ENCODE measurements around the gene TUBB. TPM values are rescaled to one million over a fixed set of nuclear protein-coding genes. Genes with fewer than 3 reads are reported as not detected.
A peak's percentile ranks its signal among the peaks of the same experiment; 100 is the strongest.

Gene TUBB
- polyA plus RNA-seq, 4 donors = 1,126 to 1,457 (median 1,265) TPM

DNA sequence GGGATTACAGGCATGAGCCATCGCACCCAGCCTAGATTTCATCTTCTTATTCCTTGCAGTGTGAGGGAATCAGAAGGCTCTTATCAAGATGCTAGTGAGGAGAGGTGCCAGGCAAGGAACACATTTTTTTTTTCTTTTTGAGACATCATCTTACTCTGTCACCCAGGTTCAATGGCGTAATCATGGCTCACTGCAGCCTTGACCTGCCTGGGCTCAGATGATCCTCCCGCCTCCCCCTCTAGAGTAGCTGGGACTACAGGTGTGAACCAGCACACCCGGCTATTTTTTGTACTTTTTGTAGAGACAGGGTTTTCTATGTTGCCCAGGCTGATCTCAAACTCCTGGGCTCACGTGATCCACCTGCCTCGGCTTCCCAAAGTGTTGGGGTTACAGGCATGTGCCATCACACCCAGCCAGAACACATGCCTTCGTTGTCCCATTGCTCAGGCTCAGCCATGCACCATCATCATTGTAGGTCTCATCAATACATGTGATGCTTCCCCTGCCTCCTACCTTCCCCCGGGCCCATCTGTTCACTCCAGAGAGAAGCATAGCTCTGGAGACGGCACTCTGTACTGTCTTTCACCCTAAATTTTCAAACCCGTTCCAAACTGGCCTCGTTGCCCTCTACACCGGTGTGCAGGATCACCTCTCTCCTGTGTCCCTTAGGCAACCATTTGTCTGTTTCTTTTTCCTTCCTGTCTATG is 12.2 kb downstream of the TUBB start:
- DNase-seq (ENCODE audit: low read depth in 4 of 4, low spot score in 3 of 4) = no peak

DNA sequence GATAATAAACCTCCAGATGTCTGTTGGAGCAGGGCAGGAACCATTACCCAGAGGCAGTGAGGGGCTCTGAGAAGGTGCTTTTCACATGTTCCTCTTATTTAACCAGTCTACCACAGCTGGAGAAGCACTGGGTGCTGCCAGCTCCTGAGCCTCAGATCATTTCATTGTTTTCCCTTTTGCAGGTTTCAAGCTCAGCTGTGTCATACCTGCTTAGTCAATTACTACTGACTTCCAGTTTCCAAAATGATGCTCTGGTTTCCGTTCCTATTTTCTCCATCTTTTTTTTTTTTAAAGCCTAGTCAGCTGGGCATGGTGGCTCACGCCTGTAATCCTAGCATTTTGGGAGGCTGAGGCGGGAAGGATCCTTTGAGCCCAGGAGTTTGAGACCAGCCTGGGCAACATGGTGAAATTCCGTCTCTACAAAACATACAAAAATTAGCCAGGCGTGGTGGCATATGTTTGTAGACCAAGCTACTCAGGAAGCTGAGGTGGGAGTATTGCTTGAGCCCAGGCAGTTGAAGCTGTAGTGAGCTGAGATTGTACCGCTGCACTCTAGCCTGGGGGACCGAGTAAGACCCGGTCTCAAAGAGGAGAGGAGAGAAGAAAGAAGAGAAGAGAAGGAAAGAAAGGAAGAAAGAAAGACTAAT is 15.6 kb downstream of the TUBB start:
- DNase-seq (ENCODE audit: low read depth in 4 of 4, low spot score in 3 of 4) = no peak

DNA sequence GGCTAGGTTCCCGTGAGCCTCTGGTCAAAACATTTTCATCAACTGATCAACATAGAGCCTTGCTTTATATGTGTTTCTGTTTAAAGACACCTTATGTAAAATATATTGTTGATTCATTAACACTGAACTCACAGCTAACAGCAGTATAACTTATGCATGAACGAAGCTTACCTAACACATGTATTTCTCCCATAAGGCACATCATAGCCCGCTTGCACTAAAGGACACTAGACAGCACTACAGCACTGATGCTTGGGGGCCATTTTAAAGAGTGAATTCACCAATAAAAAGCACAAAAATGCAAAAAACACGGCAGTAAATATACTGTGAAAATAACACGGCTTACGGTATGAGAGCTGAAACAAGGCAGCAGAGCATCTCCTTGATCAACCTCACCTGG is 18.4 kb downstream of the TUBB start:
- DNase-seq (ENCODE audit: low read depth in 4 of 4, low spot score in 3 of 4) = no peak

DNA sequence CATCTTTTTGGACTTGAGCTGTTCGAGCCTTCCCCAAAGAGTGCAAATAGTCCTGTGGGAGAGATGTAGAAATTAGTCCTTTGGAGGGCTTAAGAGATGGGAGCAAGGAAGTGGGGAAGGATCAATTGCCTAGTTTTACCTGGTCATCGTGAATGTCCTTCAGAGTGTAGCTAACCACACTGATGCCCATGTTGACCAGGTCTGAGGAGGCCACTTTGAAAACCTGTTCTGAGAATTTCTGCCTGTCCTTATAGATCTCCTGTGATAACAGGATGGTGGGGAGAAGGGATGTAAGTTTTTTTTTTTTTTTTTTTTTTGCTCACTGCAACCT is 20.4 kb downstream of the TUBB start:
- no peak for DNase-seq (ENCODE audit: low read depth in 4 of 4, low spot score in 3 of 4)

DNA sequence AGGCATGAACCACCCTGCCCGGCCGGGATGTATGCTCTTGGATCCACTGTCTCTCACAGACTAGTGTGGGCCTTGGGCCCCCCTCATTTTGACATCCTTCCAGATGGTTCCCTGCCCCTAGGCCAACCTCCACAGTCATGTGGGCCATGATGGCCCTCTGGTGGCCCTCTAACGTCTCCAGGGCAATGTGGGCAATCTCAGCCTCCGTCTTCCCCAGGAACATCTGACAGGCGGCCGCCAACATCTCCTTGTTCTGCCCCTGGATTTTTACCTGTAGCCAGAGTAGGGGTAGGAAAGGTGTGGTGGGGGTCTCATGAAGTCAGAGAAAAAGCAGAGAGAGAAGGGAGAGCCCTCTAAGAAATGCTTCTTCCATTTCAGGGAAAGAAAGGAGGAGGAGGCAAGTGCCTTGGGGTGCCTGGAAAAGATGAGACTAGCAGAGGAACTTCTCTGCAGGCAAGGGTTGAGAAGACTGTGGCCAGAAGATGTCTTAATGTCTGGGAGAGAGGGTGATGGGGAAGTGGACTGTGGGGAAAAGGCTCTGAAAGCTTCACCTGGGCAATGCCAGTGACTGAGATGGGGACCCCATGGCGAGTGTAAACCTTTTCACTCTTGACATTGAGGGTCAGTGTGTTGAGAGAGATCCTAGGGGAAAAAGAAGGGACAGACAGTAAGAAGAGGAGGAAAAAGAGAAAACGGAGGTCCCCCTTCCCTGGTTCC is 21.1 kb downstream of the TUBB start:
- no peak for DNase-seq (ENCODE audit: low read depth in 4 of 4, low spot score in 3 of 4)

DNA sequence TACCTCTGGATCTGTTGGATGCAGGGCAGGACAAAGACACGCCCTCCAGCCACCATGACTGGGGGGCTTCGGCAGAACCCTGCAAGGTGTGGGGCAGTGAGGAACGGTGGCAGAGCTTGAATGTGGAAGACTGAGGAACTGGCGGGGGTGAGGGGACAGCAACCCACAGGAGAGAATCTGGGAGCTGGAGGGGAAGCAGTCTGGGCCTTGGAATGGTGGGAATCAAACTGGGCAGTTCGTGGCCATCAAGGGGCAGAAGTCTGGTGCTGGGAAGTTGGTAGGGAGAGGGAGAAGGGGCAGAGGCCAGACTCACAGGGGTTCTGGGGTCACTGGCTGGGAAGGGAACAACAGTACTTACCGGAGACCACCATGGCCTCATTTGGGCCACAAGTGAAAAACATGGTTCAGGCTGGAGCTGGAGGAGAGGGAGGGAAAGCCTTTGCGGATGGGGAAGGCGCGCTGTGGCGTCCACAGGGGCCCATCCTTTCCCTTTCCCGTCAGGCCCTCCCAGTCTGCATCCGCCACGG is 21.7 kb downstream of the TUBB start:
- DNase-seq (ENCODE audit: low read depth in 4 of 4, low spot score in 3 of 4) = no peak

DNA sequence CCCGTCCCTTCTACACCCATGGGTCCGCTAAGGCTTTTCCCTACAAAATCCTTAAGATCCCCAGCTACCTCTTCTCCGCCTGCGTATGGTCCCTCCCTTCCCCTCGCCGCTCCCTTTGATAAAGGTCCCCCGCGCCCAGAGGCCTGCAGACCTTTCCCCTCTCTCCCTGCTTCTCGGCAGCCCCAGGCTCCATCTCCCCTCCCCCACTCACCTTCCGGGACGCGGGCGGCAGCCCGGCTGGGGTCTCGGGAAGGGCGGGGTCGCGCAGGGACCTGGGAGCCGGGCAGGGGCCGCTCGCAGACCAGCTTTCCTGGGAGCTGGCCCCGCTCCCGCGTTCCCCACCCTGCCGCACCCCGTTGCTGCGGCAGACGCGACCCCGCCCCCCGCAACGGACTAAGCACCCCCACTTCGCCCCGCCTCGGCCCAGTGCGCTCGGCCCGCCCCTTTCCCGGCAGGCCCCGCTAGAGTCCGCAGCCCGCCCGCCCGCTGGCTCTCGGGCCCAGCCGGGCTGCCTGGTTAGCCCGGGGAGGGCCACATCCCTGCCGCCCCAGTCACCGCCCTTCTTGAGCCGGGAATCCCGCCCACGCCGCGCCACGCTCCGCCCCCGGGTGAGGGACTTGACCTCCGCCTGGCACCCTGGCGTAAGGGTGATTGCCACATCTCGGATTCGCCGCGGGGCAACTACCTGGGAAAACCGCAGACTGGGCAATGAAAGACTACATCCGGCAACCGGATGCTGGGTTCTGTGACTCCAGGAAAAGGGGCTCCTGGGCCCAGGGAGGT is 22.4 kb downstream of the TUBB start, which contains the start of gene FLOT1:
Gene FLOT1 (minus strand): TSS at position 372 of the 783 bp plus-strand sequence. CDS start 498 bp downstream, outside the sequence.
- DNase-seq (ENCODE audit: low read depth in 4 of 4, low spot score in 3 of 4) = peak in 3 of 4 donors; percentile 62 to 81 (median 74)

DNA sequence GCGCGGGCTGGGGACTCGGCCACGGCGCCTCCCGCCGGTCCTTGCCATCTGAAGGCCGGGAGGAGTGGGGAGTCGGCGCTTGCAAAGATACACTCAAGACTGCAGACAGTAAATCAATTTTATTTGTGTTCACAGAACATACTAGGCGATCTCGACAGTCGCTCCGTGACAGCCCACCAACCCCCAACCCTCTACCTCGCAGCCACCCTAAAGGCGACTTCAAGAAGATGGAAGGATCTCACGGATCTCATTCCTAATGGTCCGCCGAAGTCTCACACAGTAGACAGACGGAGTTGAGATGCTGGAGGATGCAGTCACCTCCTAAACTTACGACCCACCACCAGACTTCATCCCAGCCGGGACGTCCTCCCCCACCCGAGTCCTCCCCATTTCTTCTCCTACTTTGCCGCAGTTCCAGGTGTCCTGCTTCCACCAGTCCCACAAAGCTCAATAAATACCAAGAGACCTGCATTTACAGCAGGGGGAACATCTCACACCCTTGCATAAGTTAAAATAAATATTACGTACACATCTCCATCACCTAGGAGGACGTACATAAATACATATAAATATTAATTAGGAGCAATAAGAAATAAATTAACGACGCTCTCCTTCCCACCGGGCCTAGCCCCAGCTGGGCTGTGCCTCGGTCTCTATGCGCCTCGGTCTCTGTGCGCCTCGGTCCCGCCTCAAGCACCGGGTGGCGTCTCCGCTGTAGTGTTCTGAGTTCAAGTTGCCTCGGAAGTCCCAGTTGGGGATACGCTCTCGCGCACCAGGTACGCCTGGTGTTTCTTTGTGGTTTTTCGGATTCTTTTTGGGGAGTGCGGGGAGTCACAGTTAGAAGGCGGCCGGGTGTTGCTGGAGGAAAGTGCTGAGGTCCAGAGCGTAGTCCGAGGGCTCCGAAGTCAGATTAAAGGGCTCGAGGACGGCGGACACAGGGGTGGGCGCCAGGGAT is 23.2 kb downstream of the TUBB start:
- DNase-seq (ENCODE audit: low read depth in 4 of 4, low spot score in 3 of 4) = no peak

DNA sequence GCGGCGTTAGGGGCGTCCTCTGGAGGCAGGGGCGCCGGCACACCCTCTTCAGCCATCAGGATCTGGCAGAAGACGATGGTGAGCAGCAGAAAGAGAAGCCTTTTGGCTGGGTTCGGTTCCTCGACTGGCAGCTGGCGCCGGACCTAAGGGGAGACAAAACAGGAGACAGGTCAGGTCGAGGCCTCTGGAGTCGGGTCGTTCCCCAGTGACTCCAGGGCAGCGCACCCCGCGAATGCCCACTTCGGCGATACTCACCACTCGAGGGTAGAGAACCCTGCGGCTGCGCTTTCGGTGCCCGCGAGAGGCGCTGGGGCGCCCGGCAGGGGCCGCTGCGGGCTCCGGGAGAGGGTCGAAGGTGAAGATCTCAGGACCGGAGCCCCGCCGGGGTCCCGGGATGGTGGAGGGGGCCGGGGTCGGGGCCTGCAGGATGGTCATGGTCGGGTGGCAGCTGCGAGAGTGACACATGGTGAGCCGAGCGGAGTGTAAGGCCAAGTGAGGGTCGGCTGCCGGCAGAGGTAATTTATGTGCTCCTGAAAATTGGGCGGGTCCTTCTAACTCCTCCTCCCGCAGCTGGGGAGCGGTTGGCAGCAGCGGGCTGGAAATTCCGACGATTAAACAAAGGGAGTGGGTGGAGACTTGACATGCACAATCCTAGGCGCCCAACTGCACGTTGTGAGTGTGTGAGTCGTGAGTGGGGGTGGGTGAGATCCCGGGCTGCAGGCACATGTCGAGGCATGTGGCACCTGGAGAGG is 24.1 kb downstream of the TUBB start, which contains the start of gene IER3:
Gene IER3 (minus strand): TSS at position 494 of the 752 bp plus-strand sequence. CDS start 29 bp downstream, at position 465.
- peak in 3 of 4 donors; percentile 77 to 85 (median 78) for DNase-seq (ENCODE audit: low read depth in 4 of 4, low spot score in 3 of 4)

DNA sequence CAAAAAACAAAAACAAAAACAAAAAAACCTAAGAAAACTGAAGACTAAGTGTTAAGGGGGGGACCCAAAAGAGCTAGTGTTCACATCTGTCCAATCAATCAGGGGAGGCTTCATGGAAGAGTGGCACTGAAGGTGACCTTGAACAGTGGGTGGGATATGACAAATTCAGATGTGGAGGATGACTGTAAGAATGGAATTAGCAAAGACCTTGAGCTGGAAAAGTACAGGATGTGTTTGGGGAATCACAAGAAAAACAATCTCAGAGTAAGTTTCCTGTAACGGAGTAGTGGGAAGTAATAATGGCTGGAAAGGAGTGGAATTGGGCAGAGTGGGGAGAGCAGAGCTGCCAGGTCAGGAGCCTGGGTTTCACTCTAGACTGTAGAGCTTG is 27.1 kb downstream of the TUBB start:
- no peak for DNase-seq (ENCODE audit: low read depth in 4 of 4, low spot score in 3 of 4)

DNA sequence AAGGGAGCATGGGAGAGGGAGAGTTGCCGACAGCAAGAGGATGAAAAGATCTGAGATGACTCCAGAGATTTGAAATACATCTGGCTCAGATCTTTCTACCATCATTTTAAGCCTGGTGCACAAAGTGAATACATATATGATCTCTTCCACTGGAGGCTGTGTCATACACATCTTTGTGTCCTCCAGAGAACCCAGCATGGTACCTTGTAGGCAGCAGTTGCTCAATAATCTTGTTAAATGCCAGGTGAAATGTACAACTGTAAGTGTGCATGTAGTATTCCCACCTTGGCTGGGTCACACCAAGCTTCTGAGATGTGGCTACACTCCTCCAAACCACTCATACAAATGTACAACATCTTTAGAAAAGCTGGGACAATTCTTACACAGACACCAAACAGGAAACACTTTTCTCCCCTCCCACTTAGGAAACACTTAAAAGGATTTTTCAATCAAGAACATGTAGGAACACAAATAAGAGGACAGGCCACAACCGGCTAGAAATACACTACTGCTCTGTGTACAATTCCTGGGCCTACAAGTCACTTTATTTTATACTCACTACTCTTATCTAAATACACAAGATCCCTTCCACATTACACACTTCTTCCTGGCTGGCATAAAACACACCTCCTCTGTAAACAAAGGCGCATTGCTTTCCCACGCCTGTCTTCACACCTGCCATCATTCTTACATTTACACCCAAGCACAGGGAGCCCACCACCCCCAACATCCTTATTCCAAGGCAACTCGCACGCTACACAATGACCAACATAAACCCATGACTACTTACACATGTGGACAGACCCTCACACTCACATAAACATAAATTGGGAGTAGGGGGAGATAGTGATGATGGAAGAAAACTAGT is 28.0 kb downstream of the TUBB start:
- no peak for DNase-seq (ENCODE audit: low read depth in 4 of 4, low spot score in 3 of 4)

DNA sequence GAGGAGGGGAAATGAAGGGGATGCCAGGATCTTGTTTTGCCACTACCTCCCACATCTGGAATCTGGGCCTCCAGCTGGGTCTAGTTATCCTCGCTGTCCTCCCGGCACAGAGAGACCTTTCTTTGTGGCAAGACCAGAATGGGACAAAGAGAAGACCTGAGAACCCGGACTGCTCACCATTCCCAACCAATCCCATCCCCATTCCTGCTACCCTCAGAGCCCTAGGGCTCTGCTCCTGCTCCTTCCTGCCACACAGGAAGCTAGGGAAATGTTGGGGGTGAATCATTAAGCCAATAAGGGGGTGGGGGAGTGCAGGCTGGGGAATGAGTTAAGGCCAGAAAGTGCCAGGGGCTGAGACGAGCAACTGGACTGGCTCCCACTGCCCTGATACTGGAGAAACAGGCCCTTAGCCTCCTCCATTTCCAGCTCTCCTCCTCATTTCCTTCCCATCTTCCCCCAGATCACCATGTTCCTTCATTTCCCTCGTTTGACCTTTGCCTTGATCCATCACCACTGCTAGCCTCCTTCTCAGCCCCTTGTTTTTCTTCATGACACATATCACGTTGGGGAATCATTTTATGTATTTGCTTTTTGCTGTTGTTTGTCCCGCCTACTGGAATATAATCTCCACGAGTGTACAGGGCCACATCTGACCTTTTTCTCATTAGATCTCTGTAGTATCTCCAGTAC is 28.8 kb downstream of the TUBB start:
- no peak for DNase-seq (ENCODE audit: low read depth in 4 of 4, low spot score in 3 of 4)

DNA sequence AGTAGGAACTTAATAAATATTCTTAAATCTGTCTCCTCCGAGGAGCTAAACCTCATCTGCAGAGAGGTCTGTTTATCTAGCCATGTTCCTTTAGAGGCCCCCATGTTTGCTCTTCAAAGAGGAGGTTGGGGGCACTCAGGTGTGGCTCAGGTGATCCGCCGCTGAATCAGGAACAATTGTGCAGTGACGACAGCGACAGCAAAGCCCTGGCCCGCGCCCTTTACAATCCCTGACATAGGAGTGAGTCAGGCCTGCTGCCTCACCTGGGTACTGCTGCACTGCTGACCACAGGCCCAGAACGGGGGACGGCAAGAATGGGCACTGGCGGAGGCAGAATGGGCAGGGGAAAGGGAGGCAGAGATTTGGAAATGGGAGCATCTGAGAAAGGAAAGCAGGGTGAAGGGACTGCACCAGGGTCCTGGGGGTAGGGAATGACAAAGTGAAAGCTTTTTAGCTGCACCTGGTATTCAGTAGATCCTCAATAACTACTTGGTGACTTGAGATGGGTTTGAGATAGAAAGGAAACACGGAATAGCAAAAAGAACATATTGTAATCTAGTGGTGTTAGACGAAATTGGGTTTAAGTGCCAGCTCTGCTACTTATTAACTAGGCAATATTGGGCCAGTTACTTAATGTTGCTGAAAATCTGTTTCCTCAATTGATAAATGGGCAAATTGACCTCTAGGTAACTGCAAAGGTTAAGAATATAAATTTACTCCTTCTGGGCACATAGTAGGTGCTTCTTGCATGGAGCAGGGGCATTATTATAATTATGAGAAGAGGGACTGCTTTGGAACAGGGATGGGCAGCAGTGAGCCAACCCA is 29.6 kb downstream of the TUBB start:
- DNase-seq (ENCODE audit: low read depth in 4 of 4, low spot score in 3 of 4) = no peak

DNA sequence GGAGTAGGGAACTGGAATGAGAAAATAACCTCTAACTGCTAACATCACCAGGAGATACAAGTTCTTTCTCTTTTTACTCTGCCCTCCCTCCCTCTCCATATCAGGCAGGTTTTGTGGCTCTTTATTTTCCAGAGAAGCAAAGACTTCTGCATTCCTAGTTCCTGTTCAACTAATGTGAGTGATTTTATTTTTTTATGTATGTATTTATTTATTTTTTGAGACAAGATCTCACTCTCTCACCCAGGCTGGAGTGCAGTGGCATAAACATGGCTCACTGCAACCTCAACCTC is 30.2 kb downstream of the TUBB start:
- DNase-seq (ENCODE audit: low read depth in 4 of 4, low spot score in 3 of 4) = no peak

DNA sequence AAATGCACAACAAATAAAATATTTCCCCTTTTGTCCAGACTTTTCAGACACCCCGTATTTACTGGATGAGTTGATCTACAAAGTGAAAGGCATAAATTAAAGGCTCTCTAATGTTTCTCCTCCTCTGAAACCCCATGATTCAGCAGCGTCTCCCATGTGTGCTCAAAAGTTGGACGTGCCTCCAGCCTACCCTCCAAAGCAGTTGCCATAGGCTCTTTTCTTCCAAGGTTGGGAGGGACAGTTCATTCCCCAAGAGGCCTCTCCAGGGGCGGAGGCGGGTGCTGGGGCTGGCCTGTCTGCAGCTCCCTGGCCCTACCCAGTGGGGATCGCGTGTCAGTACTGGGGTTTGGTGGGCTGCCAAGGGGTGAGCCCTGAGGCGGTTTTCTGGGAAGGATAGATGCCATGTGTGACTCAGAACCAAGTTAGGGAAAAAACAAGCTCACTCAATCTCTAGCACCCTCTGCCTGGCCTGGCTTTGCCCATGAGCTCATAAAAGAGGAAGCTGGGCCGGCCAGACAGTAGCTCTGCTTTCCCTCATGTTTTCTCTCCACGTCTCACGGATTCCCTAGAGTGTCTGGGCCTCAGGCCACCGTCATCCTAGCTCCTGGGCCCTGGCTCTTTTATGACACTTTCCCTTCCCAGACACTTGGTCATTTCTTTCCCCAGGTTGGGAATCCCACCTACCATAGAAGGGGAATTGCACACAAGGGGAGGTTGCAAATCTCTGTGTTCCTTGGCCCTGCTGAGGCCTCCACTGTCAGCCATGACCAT is 32.2 kb downstream of the TUBB start:
- no peak for DNase-seq (ENCODE audit: low read depth in 4 of 4, low spot score in 3 of 4)

DNA sequence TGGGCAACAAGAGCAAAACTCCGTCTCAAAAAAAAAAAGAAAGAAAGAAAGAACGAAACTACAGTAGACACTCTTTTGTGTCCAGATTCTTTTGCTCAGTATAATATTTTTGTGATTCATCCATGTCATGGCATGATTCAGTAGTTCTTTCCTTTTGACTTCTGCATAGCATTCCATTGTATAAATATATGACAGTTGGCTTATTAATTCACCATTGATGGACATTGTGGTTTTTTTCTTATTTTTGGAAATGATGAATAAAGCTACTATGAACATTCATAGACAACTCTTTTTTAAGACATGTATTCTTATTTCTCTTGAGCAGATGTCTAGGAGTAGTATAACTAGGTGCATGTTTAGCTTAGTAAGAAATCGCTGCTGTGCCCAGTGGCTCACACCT is 34.5 kb downstream of the TUBB start:
- DNase-seq (ENCODE audit: low read depth in 4 of 4, low spot score in 3 of 4) = no peak

Data from left renal pelvis (tissue), 4 donors.